Neural progenitor cell (in vitro differentiated cells): Measurements from ENCODE around the gene OPN5. TPM values are rescaled to one million over a fixed set of nuclear protein-coding genes. Genes with fewer than 3 reads are reported as not detected.

ENCODE experiments used
- DNase-seq: peaks from one replicate; pipeline ENCODE4 v3.0.0-alpha.2; 2016; ENCODE audit warnings: low spot score
- H2AFZ ChIP-seq: fragments of 200-600 bp; sonication (generic); replicated peaks from 2 replicates; pipeline ENCODE4 v1.6.1; 2016; ENCODE audit warnings: antibody characterized with exemption
- H3F3A ChIP-seq: fragments of 200-600 bp; sonication (generic); 2 replicates; pipeline ENCODE4 v1.6.1; 2016; ENCODE audit warnings: antibody characterized with exemption, low read depth
- H3K27ac ChIP-seq: fragments of 200-600 bp; sonication (generic); 2 replicates; pipeline ENCODE4 v1.5.1; 2016; ENCODE audit warnings: mild to moderate bottlenecking
- H3K27me3 ChIP-seq: fragments of 200-600 bp; sonication (generic); 2 replicates; pipeline ENCODE4 v1.6.1; 2016; ENCODE audit warnings: mild to moderate bottlenecking, moderate library complexity
- H3K36me3 ChIP-seq: fragments of 200-600 bp; sonication (generic); 2 replicates; pipeline ENCODE4 v1.5.1; 2016
- H3K4me1 ChIP-seq: fragments of 200-600 bp; sonication (generic); 2 replicates; pipeline ENCODE4 v1.6.1; 2016; ENCODE audit warnings: mixed run types
- H3K4me2 ChIP-seq: fragments of 200-600 bp; sonication (generic); 2 replicates; pipeline ENCODE4 v1.6.1; 2016
- H3K4me3 ChIP-seq: fragments of 200-600 bp; sonication (generic); 2 replicates; pipeline ENCODE4 v1.5.1; 2016
- H3K79me2 ChIP-seq: fragments of 200-600 bp; sonication (generic); 2 replicates; pipeline ENCODE4 v1.6.1; 2016; ENCODE audit warnings: low read depth
- H3K9ac ChIP-seq: fragments of 200-600 bp; sonication (generic); 2 replicates; pipeline ENCODE4 v1.6.1; 2016
- H3K9me3 ChIP-seq: fragments of 200-600 bp; sonication (generic); 2 replicates; pipeline ENCODE4 v1.5.1; 2016; ENCODE audit warnings: low read depth
- H4K20me1 ChIP-seq: fragments of 200-600 bp; sonication (generic); 2 replicates; pipeline ENCODE4 v1.6.1; 2016; ENCODE audit warnings: low read depth
- H3K27ac Mint-ChIP-seq: 3 replicates; pipeline ENCODE4 v1.8.0; 2021; ENCODE audit warnings: mixed read lengths
- H3K27me3 Mint-ChIP-seq: 2 replicates; pipeline ENCODE4 v1.8.0; 2022; ENCODE audit warnings: low read depth, mild to moderate bottlenecking, inconsistent platforms, moderate library complexity, mixed read lengths; ENCODE audit not compliant: insufficient read depth
- H3K36me3 Mint-ChIP-seq: 3 replicates; pipeline ENCODE4 v1.8.0; 2021; ENCODE audit warnings: mixed read lengths
- H3K4me1 Mint-ChIP-seq: 3 replicates; pipeline ENCODE4 v1.8.0; 2021; ENCODE audit warnings: mixed read lengths
- H3K4me3 Mint-ChIP-seq: 3 replicates; pipeline ENCODE4 v1.8.0; 2021; ENCODE audit warnings: mild to moderate bottlenecking, moderate library complexity, mixed read lengths
- H3K9me3 Mint-ChIP-seq: 3 replicates; pipeline ENCODE4 v1.8.0; 2020; ENCODE audit warnings: mixed read lengths
- CTCF ChIP-seq: fragments of 200-600 bp; sonication (generic); IDR thresholded peaks from 2 replicates; pipeline ENCODE4 v1.5.1; 2017; ENCODE audit warnings: antibody characterized with exemption, mild to moderate bottlenecking
- EZH2 ChIP-seq: fragments of 200-600 bp; sonication (generic); IDR thresholded peaks from 2 replicates; pipeline ENCODE4 v1.6.1; 2017; ENCODE audit warnings: antibody characterized with exemption, mild to moderate bottlenecking, moderate library complexity
- EZH2phosphoT487 ChIP-seq: fragments of 200-600 bp; sonication (generic); IDR thresholded peaks from 2 replicates; pipeline ENCODE4 v1.6.1; 2017; ENCODE audit warnings: antibody characterized with exemption
- total RNA-seq: library from RNA; depleted of rRNA; stranded (reverse); fragments of >200 nt; gene quantifications from 2 replicates; pipeline ENCODE4 v1.2.3, GENCODE V29; 2015; ENCODE audit warnings: low replicate concordance

The OPN5 gene
- total RNA-seq, 1 donor from 2014 or later, result not detected

- TF ChIP-seq CTCF (no peak), EZH2 (no peak), EZH2phosphoT487 (no peak)
- Histone ChIP-seq H3K79me2 (no peaks in the 10 kb centered on the region), H3K4me1 (no peaks in the 10 kb centered on the region), H3K4me3 (no peak overlapping the region), H3K27ac (no peak overlapping the region), H2AFZ (no peak overlapping the region), H3K4me2 (no peak overlapping the region), H3K9ac (no peak overlapping the region), H3F3A (no peaks in the 10 kb centered on the region), H3K36me3 (no peaks in the 10 kb centered on the region), H4K20me1 (no peaks in the 10 kb centered on the region), H3K9me3 (no peaks in the 10 kb centered on the region), H3K27me3 (no peaks in the 10 kb centered on the region)
- H3K9me3 Mint-ChIP-seq, result no peaks in the 10 kb centered on the region
- no peaks in the 10 kb centered on the region for H3K36me3 Mint-ChIP-seq
- H3K4me1 Mint-ChIP-seq, result peaks cover 16% of the 10 kb centered on the region
- H3K4me3 Mint-ChIP-seq, result no peak overlapping the region
- DNase-seq, result no peak
- no peaks in the 10 kb centered on the region for H3K27me3 Mint-ChIP-seq
- H3K27ac Mint-ChIP-seq, result no peak overlapping the region
These were observed 29.6 kb downstream of the OPN5 start for GRCh38 chr6:47811443-47811842.

GRCh38 chr6:47817749-47818148 lies 35.9 kb downstream of the OPN5 start:
- H3K9ac ChIP-seq, result no peak overlapping the region
- Mint-ChIP-seq H3K27ac (no peak overlapping the region), H3K9me3 (no peaks in the 10 kb centered on the region), H3K4me3 (no peak overlapping the region), H3K36me3 (no peaks in the 10 kb centered on the region), H3K4me1 (no peaks in the 10 kb centered on the region), H3K27me3 (no peaks in the 10 kb centered on the region)
- H3K9me3 ChIP-seq, result no peaks in the 10 kb centered on the region
- H3F3A ChIP-seq, result no peaks in the 10 kb centered on the region
- TF ChIP-seq EZH2phosphoT487 (no peak), EZH2 (no peak), CTCF (no peak)
- no peak overlapping the region for H3K4me3 ChIP-seq
- no peaks in the 10 kb centered on the region for H3K36me3 ChIP-seq
- H3K4me2 ChIP-seq, result no peak overlapping the region
- no peaks in the 10 kb centered on the region for H4K20me1 ChIP-seq
- H3K27ac ChIP-seq, result no peak overlapping the region
- no peak overlapping the region for H2AFZ ChIP-seq
- no peak for DNase-seq
- no peaks in the 10 kb centered on the region for H3K27me3 ChIP-seq
- no peaks in the 10 kb centered on the region for H3K4me1 ChIP-seq
- H3K79me2 ChIP-seq, result no peaks in the 10 kb centered on the region

GRCh38 chr6:47819461-47819860 lies 37.6 kb downstream of the OPN5 start:
- no peaks in the 10 kb centered on the region for H3F3A ChIP-seq
- no peak overlapping the region for H2AFZ ChIP-seq
- H3K27me3 Mint-ChIP-seq, result no peaks in the 10 kb centered on the region
- no peaks in the 10 kb centered on the region for H3K4me1 ChIP-seq
- no peaks in the 10 kb centered on the region for H3K4me1 Mint-ChIP-seq
- TF ChIP-seq EZH2phosphoT487 (no peak), EZH2 (no peak), CTCF (no peak)
- H3K9me3 ChIP-seq, result no peaks in the 10 kb centered on the region
- no peak overlapping the region for H3K27ac ChIP-seq
- no peak overlapping the region for H3K4me3 ChIP-seq
- H3K27ac Mint-ChIP-seq, result no peak overlapping the region
- no peak for DNase-seq
- H3K9ac ChIP-seq, result no peak overlapping the region
- no peaks in the 10 kb centered on the region for H4K20me1 ChIP-seq
- no peak overlapping the region for H3K4me2 ChIP-seq
- H3K27me3 ChIP-seq, result no peaks in the 10 kb centered on the region
- H3K4me3 Mint-ChIP-seq, result no peak overlapping the region
- no peaks in the 10 kb centered on the region for H3K79me2 ChIP-seq
- no peaks in the 10 kb centered on the region for H3K36me3 Mint-ChIP-seq
- no peaks in the 10 kb centered on the region for H3K36me3 ChIP-seq
- H3K9me3 Mint-ChIP-seq, result peaks cover 2% of the 10 kb centered on the region
